Measurements from ENCODE around the gene TCERG1L. TPM values are rescaled to one million over a fixed set of nuclear protein-coding genes. Genes with fewer than 3 reads are reported as not detected.

Gene TCERG1L
- total RNA-seq, 1 donor from 2014 or later = not detected

GRCh38 chr10:131127138-131127589 lies 184.4 kb downstream of the TCERG1L start:
- Histone ChIP-seq H3K27ac (no peak overlapping the region), H3K36me3 (no peaks in the 10 kb centered on the region), H3K27me3 (ENCODE audit: low read depth) (peaks cover 13% of the 10 kb centered on the region), H3K9me3 (no peaks in the 10 kb centered on the region), H3K4me1 (peaks cover 7% of the 10 kb centered on the region), H3K4me3 (no peak overlapping the region)
- intact Hi-C loops (cut with DNase I) = no loop called here
- TF ChIP-seq CTCF (IDR thresholded peaks at IDR 0.05) = no peak
- no peak for DNase-seq
- no peak for ATAC-seq

- ATAC-seq = no peak
These were observed 185.0 kb downstream of the TCERG1L start for GRCh38 chr10:131126321-131127137.

GRCh38 chr10:131125511-131126225 lies 185.9 kb downstream of the TCERG1L start:
- Histone ChIP-seq H3K9me3 (no peaks in the 10 kb centered on the region), H3K4me1 (no peaks in the 10 kb centered on the region), H3K27ac (no peak overlapping the region), H3K27me3 (ENCODE audit: low read depth) (peaks cover 13% of the 10 kb centered on the region), H3K36me3 (no peaks in the 10 kb centered on the region), H3K4me3 (no peak overlapping the region)
- ATAC-seq (no peak), DNase-seq (peak; percentile 20)
- intact Hi-C loops (cut with DNase I) = no loop called here
- TF ChIP-seq CTCF (IDR thresholded peaks at IDR 0.05) = no peak

More at GRCh38 chr10:131126321-131127137, 185.0 kb downstream of the TCERG1L start:
- no peak overlapping the region for H3K27ac ChIP-seq
- no peaks in the 10 kb centered on the region for H3K36me3 ChIP-seq
- H3K9me3 ChIP-seq = no peaks in the 10 kb centered on the region
- H3K27me3 ChIP-seq (ENCODE audit: low read depth) = peaks cover 13% of the 10 kb centered on the region
- DNase-seq = no peak
- H3K4me3 ChIP-seq = no peak overlapping the region
- H3K4me1 ChIP-seq = peaks cover under 1% of the 10 kb centered on the region
- intact Hi-C loops (cut with DNase I) = no loop called here
- no peak for TF ChIP-seq CTCF (IDR thresholded peaks at IDR 0.05)

- Histone ChIP-seq H3K27me3 (ENCODE audit: low read depth) (peaks cover 13% of the 10 kb centered on the region), H3K9me3 (no peaks in the 10 kb centered on the region), H3K4me3 (no peak overlapping the region), H3K4me1 (no peaks in the 10 kb centered on the region), H3K36me3 (no peaks in the 10 kb centered on the region), H3K27ac (no peak overlapping the region)
- ATAC-seq (no peak), DNase-seq (no peak)
- intact Hi-C loops (cut with DNase I) = no loop called here
- TF ChIP-seq CTCF (IDR thresholded peaks at IDR 0.05) = no peak
These were observed 186.6 kb downstream of the TCERG1L start for GRCh38 chr10:131124945-131125344.

GRCh38 chr10:131123496-131123895 lies 188.0 kb downstream of the TCERG1L start:
- Histone ChIP-seq H3K27me3 (ENCODE audit: low read depth) (peaks cover 13% of the 10 kb centered on the region), H3K36me3 (no peaks in the 10 kb centered on the region), H3K4me3 (no peak overlapping the region), H3K27ac (no peak overlapping the region), H3K4me1 (no peaks in the 10 kb centered on the region), H3K9me3 (no peaks in the 10 kb centered on the region)
- ATAC-seq = no peak
- no peak for DNase-seq
- no peak for TF ChIP-seq CTCF (IDR thresholded peaks at IDR 0.05)
- intact Hi-C loops (cut with DNase I) = no loop called here
